H1 (cell line): ENCODE measurements around the gene SLC43A3. TPM values are rescaled to one million over a fixed set of nuclear protein-coding genes. Genes with fewer than 3 reads are reported as not detected.
A peak's percentile ranks its signal among the peaks of the same experiment; 100 is the strongest.

Experiments
- BACH1 ChIP-seq: IDR thresholded peaks from 2 replicates; pipeline ENCODE4 v1.6.1; 2012; ENCODE audit warnings: low read length, improper control_type of control experiment
- BCL11A ChIP-seq, 2 experiments: IDR thresholded peaks; one replicate each; pipeline ENCODE4 v1.6.1; 2011; ENCODE audit warnings: low read depth in 2 of 2, low read length in 2 of 2, mild to moderate bottlenecking in 2 of 2
- E2F6 ChIP-seq: IDR thresholded peaks from 2 replicates; pipeline ENCODE4 v1.6.1; 2012; ENCODE audit warnings: inconsistent platforms
- GTF2F1 ChIP-seq: IDR thresholded peaks from 2 replicates; pipeline ENCODE4 v1.6.1; 2012; ENCODE audit warnings: low read depth, low read length, improper control_type of control experiment, borderline replicate concordance
- JUN ChIP-seq: IDR thresholded peaks from 2 replicates; pipeline ENCODE4 v1.6.1; 2011; ENCODE audit warnings: low read depth, mild to moderate bottlenecking, improper control_type of control experiment, low read length
- PHF8 ChIP-seq: fragments of 200-600 bp; sonication (generic); conservative IDR thresholded peaks from 2 replicates; pipeline ENCODE4 v1.7.1; 2012; ENCODE audit warnings: low read depth, mild to moderate bottlenecking, inconsistent platforms, low read length, moderate library complexity
- RBBP5 ChIP-seq: IDR thresholded peaks from 2 replicates; pipeline ENCODE4 v1.7.1; 2012; ENCODE audit warnings: low read depth, mild to moderate bottlenecking, inconsistent platforms, low read length, moderate library complexity, borderline replicate concordance
- SUZ12 ChIP-seq: fragments of 200-600 bp; sonication (generic); IDR thresholded peaks from 2 replicates; pipeline ENCODE4 v1.6.1; 2012; ENCODE audit warnings: mild to moderate bottlenecking, inconsistent platforms, low read length, moderate library complexity, mixed read lengths
- ZNF274 ChIP-seq: IDR thresholded peaks from 2 replicates; pipeline ENCODE4 v1.7.0; 2012; ENCODE audit warnings: low read length, borderline replicate concordance; ENCODE audit errors: extremely low read depth
- polyA plus RNA-seq, 7 experiments: library from polyadenylated mRNA; depleted of rRNA in 3 of 7; stranded (reverse) in 5 of 7; unstranded in 2 of 7; fragments of >200 nt in 5 of 7; fragments of 200-250 nt in 2 of 7; gene quantifications; 1 replicate in 5 of 7; 2 replicates in 1 of 7; 4 replicates in 1 of 7; pipeline versions ENCODE4 v1.2.1 to v1.2.3, GENCODE V29; 2011 to 2013; ENCODE audit warnings: missing spikeins in 2 of 7, mixed read lengths in 2 of 7
- total RNA-seq: library from RNA; stranded (reverse); fragmentation: NEBNext Ultra II Directional; extraction: Animal tissue kit (Norgen Biotek cat#: 25700); gene quantifications from 2 replicates; pipeline ENCODE4 v1.2.1, GENCODE V29; 2021

SLC43A3 gene
- total and polyA plus RNA-seq, 2 of the 8 experiments (the other 6 are each of a cell fraction or from before 2014, with no cell fraction given) = 31.8 to 67.8 TPM

- TF ChIP-seq BACH1 = no peak
- TF ChIP-seq JUN = no peak
- TF ChIP-seq GTF2F1 = no peak
- TF ChIP-seq RBBP5 = no peak; the same call in none of the 2 replicates
- TF ChIP-seq BCL11A (IDR thresholded peaks at IDR 0.05; ENCODE audit: low read depth in 2 of 2, low read length in 2 of 2) = no peak
- no peak for TF ChIP-seq PHF8
- no peak for TF ChIP-seq SUZ12
- TF ChIP-seq ZNF274 = no peak
- peak; percentile 9; the same call in 1 of the 2 replicates for TF ChIP-seq E2F6
Measured at GRCh38 chr11:57460022-57460757, 33.3 kb upstream of the SLC43A3 start, which contains the start of gene RTN4RL2 (continued).
